RWPE1 (cell line): Measurements from ENCODE around the gene KIFC1.

Source experiments
- CTCF ChIA-PET: fragments of 350-600 bp; sonication (Branson Sonifier 250); formaldehyde crosslinking; extraction: SDS; loops from one replicate; lab custom pipeline; 2021; lab: Yijun Ruan, JAX
- POLR2A ChIA-PET: fragments of 400-600 bp; formaldehyde crosslinking; extraction: SDS; loops from one replicate; lab custom pipeline; 2020; ENCODE audit warnings: antibody characterized with exemption; ENCODE audit not compliant: low non-redundant PET; lab: Yijun Ruan, JAX
- DNase-seq: peaks from one replicate; pipeline ENCODE4 v3.0.0; 2012; ENCODE audit warnings: low spot score
- H3K27ac ChIP-seq: fragments of 450-650 bp; 2 replicates; pipeline ENCODE4 v1.5.1; 2017
- TF ChIP-seq, protein P1 (sequence below): fragments of 450-650 bp; conservative IDR thresholded peaks from 2 replicates; pipeline ENCODE4 v1.5.1; 2017; ENCODE audit warnings: low read depth, mild to moderate bottlenecking

KIFC1 gene

DNA sequence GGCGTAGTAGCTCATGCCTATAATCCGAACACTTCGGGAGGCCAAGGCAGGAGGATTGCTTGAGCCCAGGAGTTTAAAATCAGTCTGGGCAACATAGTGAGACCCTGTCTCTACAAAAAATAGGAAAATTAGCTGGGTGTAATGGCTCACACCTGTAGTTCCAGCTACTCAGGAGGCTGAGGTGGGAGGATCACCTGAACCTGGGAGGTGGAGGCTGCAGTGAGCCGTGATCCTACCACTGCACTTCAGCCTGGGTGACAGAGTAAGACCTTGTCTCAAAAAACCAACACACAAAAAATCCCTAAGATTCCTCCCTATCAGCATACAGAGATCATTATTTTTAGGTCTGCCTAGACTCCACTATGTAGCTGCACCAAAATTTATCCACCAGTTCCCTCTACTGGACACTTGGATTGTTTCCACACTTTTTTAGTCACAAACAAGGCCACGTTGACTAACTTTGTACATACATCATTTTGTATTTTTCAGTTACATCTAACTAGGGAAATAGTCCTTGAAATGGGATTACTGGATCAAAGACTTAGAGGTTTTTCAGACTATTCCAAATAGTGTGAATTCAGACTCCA, 15.6 kb downstream of the KIFC1 start:
- CTCF ChIA-PET: interaction anchor here (0.6 to 1.0 kb wide), 4 partner anchors 15 to 1744 kb away, joined by 3 read pairs; partner anchors contain the start of gene B3GALT4
- TF ChIP-seq, protein P1, sequence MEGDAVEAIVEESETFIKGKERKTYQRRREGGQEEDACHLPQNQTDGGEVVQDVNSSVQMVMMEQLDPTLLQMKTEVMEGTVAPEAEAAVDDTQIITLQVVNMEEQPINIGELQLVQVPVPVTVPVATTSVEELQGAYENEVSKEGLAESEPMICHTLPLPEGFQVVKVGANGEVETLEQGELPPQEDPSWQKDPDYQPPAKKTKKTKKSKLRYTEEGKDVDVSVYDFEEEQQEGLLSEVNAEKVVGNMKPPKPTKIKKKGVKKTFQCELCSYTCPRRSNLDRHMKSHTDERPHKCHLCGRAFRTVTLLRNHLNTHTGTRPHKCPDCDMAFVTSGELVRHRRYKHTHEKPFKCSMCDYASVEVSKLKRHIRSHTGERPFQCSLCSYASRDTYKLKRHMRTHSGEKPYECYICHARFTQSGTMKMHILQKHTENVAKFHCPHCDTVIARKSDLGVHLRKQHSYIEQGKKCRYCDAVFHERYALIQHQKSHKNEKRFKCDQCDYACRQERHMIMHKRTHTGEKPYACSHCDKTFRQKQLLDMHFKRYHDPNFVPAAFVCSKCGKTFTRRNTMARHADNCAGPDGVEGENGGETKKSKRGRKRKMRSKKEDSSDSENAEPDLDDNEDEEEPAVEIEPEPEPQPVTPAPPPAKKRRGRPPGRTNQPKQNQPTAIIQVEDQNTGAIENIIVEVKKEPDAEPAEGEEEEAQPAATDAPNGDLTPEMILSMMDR: no peak
- POLR2A ChIA-PET: no interaction called here
- peak overlapping the region; percentile 46 for H3K27ac ChIP-seq
- no peak for DNase-seq

DNA sequence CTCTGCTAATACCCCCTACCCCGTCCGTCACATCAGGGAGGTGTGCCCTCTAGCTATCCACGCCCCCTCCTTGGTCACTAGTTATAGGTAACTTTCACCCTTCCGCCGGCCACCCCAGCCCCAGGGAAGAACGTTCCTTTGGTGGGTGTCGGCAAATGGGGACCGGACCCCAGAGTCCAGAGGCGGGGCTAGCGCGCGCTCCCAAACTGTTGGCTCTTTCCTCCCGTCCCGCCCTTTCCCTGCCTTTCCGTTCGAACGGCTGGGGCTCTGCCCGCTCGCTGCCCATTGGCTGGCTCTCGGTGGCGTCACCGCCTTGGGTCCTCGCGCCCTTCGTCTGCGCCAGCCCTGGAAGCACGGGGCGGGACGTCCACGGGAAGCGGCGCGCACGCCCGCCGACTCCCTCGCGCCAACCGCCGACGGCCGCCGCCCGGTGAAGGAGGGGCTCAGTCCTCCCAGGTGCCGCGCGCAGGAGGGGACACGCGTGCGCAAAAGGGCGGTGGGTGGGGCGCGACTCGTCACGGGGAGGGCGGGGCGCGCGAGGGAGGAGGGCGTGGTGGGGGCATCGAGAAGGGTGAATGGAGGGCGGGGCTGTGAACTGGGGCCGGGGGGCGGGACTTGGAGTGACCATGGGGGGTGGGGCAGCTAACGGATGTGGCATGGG, 18.6 kb downstream of the KIFC1 start:
- peak overlapping the region; percentile 93 for H3K27ac ChIP-seq
- peak; percentile 98 for DNase-seq
- POLR2A ChIA-PET: no interaction called here
- TF ChIP-seq, protein P1: no peak
- CTCF ChIA-PET: interaction anchor here (0.5 to 0.6 kb wide), 2 partner anchors 9 to 92 kb away, joined by 3 read pairs; partner anchors contain the start of gene ZBTB22

DNA sequence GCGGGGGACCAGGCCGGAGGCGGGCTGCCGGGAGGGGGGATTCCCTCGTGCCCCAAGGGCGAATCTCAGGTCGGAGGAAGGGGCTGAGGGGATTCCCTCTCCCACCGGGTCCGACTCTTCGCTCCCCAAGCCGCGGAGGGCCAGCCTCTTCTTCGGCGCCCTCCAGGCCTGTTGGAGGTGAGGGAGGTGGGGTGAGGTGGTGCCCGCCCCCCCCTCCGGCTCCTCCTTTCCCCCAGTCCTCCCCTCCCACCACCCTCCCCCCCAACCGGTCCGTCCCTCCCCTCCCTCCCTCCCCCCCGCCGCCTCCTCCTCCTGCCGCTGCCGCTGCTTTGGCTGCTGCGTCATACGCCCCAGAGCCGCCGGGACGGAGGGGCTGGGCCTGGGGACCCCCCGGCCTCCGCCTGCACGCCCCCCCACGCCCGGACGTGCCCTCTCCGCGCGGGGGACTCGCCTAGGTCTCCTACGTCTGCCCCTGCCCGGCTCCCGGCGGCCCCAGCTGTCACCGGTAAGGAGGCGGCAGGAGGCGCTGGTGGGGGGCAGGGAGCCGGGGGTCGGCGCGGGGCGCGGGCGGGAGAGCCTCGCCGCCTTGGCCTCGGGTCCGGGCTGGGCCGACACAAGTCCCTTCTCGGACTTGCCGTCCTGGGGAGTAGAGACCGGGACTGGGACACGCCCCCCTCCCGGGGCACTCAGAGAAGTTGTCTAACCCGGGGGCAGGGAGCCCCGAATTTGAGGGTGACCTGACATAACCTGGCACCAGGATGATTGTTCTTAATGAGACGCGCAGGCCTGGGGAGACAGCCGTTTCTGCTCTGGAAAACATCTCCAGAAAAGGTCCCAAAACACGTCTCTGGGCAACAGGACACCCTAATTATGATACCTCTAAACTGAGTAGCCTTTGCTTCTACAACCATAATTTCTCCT, 19.3 kb downstream of the KIFC1 start, which contains the start of gene PHF1:
Gene PHF1, plus strand, starts transcription at position 304 of the 921 bp plus-strand sequence. CDS start 1,250 bp downstream, outside the sequence.
- peak; percentile 94 for DNase-seq
- POLR2A ChIA-PET: no interaction called here
- CTCF ChIA-PET: no interaction called here
- peak within 1 kb of the TSS; percentile 93 for H3K27ac ChIP-seq
- TF ChIP-seq, protein P1: no peak

DNA sequence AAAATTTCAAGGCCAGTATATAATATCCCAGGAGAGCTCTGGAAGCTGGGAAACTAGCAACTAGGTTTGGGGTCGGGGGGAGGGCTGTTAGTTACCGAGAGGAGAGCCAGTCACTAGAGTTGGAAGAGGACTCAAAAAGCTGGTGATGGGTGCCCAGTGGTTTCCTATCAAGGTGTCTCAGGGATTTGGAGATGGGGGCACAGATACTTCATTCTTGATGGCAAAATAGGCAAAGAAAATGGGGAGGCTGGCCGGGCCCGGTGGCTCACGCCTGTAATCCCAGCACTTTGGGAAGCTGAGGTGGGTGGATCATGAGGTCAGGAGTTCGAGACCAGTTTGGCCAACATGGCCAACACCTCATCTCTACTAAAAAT, 20.0 kb downstream of the KIFC1 start:
- CTCF ChIA-PET: interaction anchor here (0.6 kb wide), 1 partner anchor 28 kb away, joined by 4 read pairs; no protein-coding TSS in a partner anchor
- TF ChIP-seq, protein P1: no peak
- POLR2A ChIA-PET: no interaction called here
- no peak for DNase-seq
- peak overlapping the region; percentile 93 for H3K27ac ChIP-seq

DNA sequence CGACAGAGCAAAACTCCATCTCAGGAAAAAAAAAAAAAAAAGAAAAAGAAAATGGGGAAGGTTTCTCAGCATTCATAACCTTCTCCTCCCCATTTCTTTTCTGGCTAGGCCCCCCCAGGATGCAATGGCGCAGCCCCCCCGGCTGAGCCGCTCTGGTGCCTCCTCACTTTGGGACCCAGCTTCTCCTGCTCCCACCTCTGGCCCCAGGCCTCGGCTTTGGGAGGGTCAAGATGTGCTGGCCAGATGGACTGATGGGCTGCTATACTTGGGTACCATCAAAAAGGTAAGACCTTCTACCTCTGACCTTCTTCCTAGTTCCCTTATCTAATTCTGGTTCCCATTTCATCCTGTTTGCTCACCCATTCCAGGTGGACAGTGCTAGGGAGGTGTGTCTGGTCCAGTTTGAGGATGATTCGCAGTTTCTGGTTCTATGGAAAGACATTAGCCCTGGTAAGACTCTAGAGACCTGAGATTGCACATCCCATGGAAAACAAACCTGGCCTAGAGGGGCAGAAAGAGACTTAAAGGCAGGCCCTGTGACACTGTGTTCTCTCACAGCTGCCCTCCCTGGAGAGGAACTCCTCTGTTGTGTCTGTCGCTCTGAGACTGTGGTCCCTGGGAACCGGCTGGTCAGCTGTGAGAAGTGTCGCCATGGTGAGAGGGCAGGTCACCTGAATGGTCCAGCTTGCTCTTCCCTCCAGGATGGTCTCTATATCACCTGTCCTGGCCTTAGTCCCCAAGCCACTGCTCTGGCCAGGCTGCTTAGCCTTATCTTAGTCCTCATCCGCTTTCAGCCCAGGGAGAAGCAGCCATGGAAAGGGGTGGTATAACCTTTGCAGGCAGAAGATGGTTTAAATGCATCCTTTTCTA, 20.8 kb downstream of the KIFC1 start:
- H3K27ac ChIP-seq: peak overlapping the region; percentile 93
- no peak for DNase-seq
- TF ChIP-seq, protein P1: no peak
- ChIA-PET CTCF (interaction anchor here (0.5 to 1.3 kb wide), 3 partner anchors 14 to 186 kb away, joined by 4 to 10 read pairs (median 5); no protein-coding TSS in a partner anchor), POLR2A (no interaction called here)
